HEK293T (cell line): ENCODE measurements around the gene CNOT1.

Experiments
- FOXM1 ChIP-seq: fragments of 450-650 bp; IDR thresholded peaks from 2 replicates; pipeline ENCODE4 v1.6.1; 2017; ENCODE audit warnings: mild to moderate bottlenecking, borderline replicate concordance
- L3MBTL2 ChIP-seq: fragments of 450-650 bp; conservative IDR thresholded peaks from 2 replicates; pipeline ENCODE4 v1.6.1; 2016; ENCODE audit warnings: mild to moderate bottlenecking
- NFRKB ChIP-seq: fragments of 450-650 bp; IDR thresholded peaks from 2 replicates; pipeline ENCODE4 v1.6.1; 2016; ENCODE audit warnings: mild to moderate bottlenecking, moderate library complexity
- SP1 ChIP-seq: fragments of 450-650 bp; IDR thresholded peaks from 2 replicates; pipeline ENCODE4 v1.6.1; 2017

DNA sequence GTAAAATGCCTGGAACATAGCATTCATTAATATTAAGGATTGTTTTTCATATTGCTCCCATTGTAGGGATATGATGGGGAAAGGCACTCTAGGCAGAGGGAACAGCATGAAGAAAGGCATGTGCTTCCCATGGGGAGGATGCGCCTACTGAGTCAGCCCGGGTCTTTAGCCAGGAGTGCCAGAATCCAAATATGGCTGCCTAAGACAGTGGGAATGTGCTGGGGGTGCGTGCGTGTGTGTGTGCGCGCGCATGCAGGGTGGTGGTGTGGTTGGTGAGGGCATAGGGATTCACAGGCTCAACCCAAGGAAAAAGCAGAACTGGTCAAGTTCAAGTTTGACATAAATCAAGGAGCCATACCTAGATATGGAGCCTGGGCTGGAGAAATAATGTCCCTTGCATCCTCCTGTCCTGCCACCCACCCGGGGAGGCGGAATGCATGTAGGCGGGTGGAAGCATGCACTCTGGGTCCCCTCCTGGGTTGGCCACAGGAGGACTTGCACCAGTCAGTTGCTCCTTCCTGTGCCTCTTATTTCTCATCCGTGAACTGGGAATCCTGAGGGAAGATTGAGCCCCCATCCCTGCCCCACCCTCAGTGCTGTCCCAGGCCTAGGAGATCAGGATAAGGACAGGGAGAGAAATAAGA, 148.3 kb downstream of the CNOT1 start:
- TF ChIP-seq SP1 (no peak), L3MBTL2 (no peak), FOXM1 (no peak), NFRKB (no peak)
